ENCODE data around the gene SH3BGRL3.

GRCh38 chr1:26322042-26322331 lies 42.1 kb downstream of the SH3BGRL3 start:
- TF ChIP-seq CTCF (IDR thresholded peaks at IDR 0.05) (no peak), POLR2A (IDR thresholded peaks at IDR 0.05) (no peak), POLR2AphosphoS5 (IDR thresholded peaks at IDR 0.05) (no peak), EP300 (IDR thresholded peaks at IDR 0.05) (no peak)
